Measurements from ENCODE around the gene TMEM217.

TMEM217 gene

GRCh38 chr6:37180075-37180474 lies 77.9 kb downstream of the TMEM217 start:
- no peak for DNase-seq (ENCODE audit: low spot score)

GRCh38 chr6:37177935-37178517 lies 79.9 kb downstream of the TMEM217 start:
- no peak for DNase-seq (ENCODE audit: low spot score)

- no peak for DNase-seq (ENCODE audit: low spot score)
These were observed 80.6 kb downstream of the TMEM217 start for GRCh38 chr6:37177077-37177934.

GRCh38 chr6:37176268-37177076 lies 81.5 kb downstream of the TMEM217 start:
- DNase-seq (ENCODE audit: low spot score), result no peak

GRCh38 chr6:37175332-37176267 lies 82.3 kb downstream of the TMEM217 start:
- no peak for DNase-seq (ENCODE audit: low spot score)

- no peak for DNase-seq (ENCODE audit: low spot score)
These were observed 83.2 kb downstream of the TMEM217 start for GRCh38 chr6:37174515-37175331.

- no peak for DNase-seq (ENCODE audit: low spot score)
These were observed 83.8 kb downstream of the TMEM217 start for GRCh38 chr6:37174196-37174514.

- no peak for DNase-seq (ENCODE audit: low spot score)
These were observed 84.3 kb downstream of the TMEM217 start for GRCh38 chr6:37173493-37174195.

- DNase-seq (ENCODE audit: low spot score), result no peak
These were observed 84.9 kb downstream of the TMEM217 start for GRCh38 chr6:37172912-37173492.

GRCh38 chr6:37171970-37172812 lies 85.8 kb downstream of the TMEM217 start:
- DNase-seq (ENCODE audit: low spot score), result peak; percentile 84

- DNase-seq (ENCODE audit: low spot score), result peak; percentile 35
These were observed 86.6 kb downstream of the TMEM217 start for GRCh38 chr6:37171201-37171969.

GRCh38 chr6:37170273-37171200 lies 87.4 kb downstream of the TMEM217 start:
- DNase-seq (ENCODE audit: low spot score), result peak; percentile 16

GRCh38 chr6:37169496-37170272 lies 88.3 kb downstream of the TMEM217 start, which contains the start of gene PIM1:
Gene PIM1 (plus strand): TSS chr6:37170152. CDS start chr6:37170576, 424 bp downstream.
- DNase-seq (ENCODE audit: low spot score), result peak; percentile 98

- DNase-seq (ENCODE audit: low spot score), result peak; percentile 76
These were observed 89.0 kb downstream of the TMEM217 start for GRCh38 chr6:37168811-37169495.

- no peak for DNase-seq (ENCODE audit: low spot score)
These were observed 89.7 kb downstream of the TMEM217 start for GRCh38 chr6:37168163-37168758.
